ENCODE measurements around the gene PES1. TPM values are rescaled to one million over a fixed set of nuclear protein-coding genes. Genes with fewer than 3 reads are reported as not detected.

The PES1 gene
- total and polyA plus RNA-seq, 8 donors, result 22.8 to 94.5 (median 47.1) TPM

GRCh38 chr22:30586414-30586813 is 5.3 kb downstream of the PES1 start:
- no peak for DNase-seq
- Histone ChIP-seq H3K4me1 (peaks cover 12 to 18% (median 15%) of the 10 kb centered on the region in 4 donors), H3K27me3 (no peaks in the 10 kb centered on the region), H3K9me3 (no peaks in the 10 kb centered on the region), H3K27ac (no peak overlapping the region), H3K4me3 (no peak overlapping the region), H3K36me3 (peaks cover 77 to 84% (median 83%) of the 10 kb centered on the region in 4 donors)
- TF ChIP-seq POLR2AphosphoS5 (IDR thresholded peaks at IDR 0.05) (no peak), EP300 (IDR thresholded peaks at IDR 0.05) (no peak), POLR2A (IDR thresholded peaks at IDR 0.05) (no peak)
- TF ChIP-seq, protein P1, sequence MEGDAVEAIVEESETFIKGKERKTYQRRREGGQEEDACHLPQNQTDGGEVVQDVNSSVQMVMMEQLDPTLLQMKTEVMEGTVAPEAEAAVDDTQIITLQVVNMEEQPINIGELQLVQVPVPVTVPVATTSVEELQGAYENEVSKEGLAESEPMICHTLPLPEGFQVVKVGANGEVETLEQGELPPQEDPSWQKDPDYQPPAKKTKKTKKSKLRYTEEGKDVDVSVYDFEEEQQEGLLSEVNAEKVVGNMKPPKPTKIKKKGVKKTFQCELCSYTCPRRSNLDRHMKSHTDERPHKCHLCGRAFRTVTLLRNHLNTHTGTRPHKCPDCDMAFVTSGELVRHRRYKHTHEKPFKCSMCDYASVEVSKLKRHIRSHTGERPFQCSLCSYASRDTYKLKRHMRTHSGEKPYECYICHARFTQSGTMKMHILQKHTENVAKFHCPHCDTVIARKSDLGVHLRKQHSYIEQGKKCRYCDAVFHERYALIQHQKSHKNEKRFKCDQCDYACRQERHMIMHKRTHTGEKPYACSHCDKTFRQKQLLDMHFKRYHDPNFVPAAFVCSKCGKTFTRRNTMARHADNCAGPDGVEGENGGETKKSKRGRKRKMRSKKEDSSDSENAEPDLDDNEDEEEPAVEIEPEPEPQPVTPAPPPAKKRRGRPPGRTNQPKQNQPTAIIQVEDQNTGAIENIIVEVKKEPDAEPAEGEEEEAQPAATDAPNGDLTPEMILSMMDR (IDR thresholded peaks at IDR 0.05), result no peak
- intact Hi-C loops (cut with DNase I; ENCODE audit: low total_unique reads), result no loop called here
- 93 to 95% (median 94%) methylated on average over 7 to 8 of the region's 8 CpGs for WGBS, 5 donors

GRCh38 chr22:30584441-30584840 is 7.3 kb downstream of the PES1 start:
- 93 to 99% (median 93%) methylated on average over 12 to 15 of the region's 15 CpGs for WGBS, 5 donors
- H3K27me3 ChIP-seq, result no peaks in the 10 kb centered on the region
- TF ChIP-seq, protein P1 (IDR thresholded peaks at IDR 0.05), result no peak
- intact Hi-C loops (cut with DNase I; ENCODE audit: low total_unique reads), result no loop called here
- no peak overlapping the region for H3K27ac ChIP-seq
- peaks cover 97 to 100% (median 100%) of the 10 kb centered on the region in 4 donors for H3K36me3 ChIP-seq
- no peak for DNase-seq
- H3K9me3 ChIP-seq, result no peaks in the 10 kb centered on the region
- no peak overlapping the region for H3K4me3 ChIP-seq
- H3K4me1 ChIP-seq, result no peaks in the 10 kb centered on the region

- TF ChIP-seq, protein P1 (IDR thresholded peaks at IDR 0.05), result no peak
- TF ChIP-seq POLR2AphosphoS5 (IDR thresholded peaks at IDR 0.05) (no peak), POLR2A (IDR thresholded peaks at IDR 0.05) (no peak), EP300 (IDR thresholded peaks at IDR 0.05) (no peak)
- Histone ChIP-seq H3K27ac (no peak overlapping the region), H3K9me3 (no peaks in the 10 kb centered on the region), H3K4me1 (no peaks in the 10 kb centered on the region), H3K4me3 (no peak overlapping the region), H3K36me3 (peaks cover 100% of the 10 kb centered on the region in 4 donors), H3K27me3 (no peaks in the 10 kb centered on the region)
- intact Hi-C loops (cut with DNase I; ENCODE audit: low total_unique reads), result no loop called here
- WGBS, 5 donors, result 74 to 85% (median 78%) methylated on average over 10 to 13 of the region's 13 CpGs
- no peak for DNase-seq
Measured at GRCh38 chr22:30582788-30583545, 8.7 kb downstream of the PES1 start.

DNA sequence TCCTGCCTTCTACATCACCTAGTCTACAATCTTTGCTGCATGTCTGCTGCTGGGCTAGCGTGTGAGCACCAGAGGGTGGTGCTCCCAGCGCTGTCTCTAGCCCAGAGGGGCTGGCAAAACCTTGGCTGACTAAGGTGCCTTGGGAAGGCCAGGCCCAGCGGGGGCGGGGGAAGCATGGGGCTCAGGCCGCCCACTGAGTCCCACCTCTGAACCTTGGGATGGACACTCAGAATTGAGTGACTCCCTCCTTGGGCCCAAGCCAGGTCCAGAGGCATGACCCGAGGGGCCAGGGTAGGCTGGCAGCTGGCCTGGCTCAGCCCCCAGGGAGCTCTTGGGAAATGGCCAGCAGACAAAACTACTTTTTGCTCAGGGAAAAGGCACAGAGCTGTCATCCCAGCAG is 9.7 kb downstream of the PES1 start:
- WGBS, 5 donors, result 47 to 91% (median 84%) methylated on average over 2 to 6 of the region's 6 CpGs
- Histone ChIP-seq H3K27ac (no peak overlapping the region), H3K4me3 (no peak overlapping the region), H3K27me3 (no peaks in the 10 kb centered on the region), H3K4me1 (peaks cover 0 to 4% (median under 1%) of the 10 kb centered on the region in 4 donors), H3K9me3 (no peaks in the 10 kb centered on the region), H3K36me3 (peaks cover 100% of the 10 kb centered on the region in 4 donors)
- intact Hi-C loops (cut with DNase I; ENCODE audit: low total_unique reads), result no loop called here
- no peak for DNase-seq
- no peak for TF ChIP-seq POLR2A (IDR thresholded peaks at IDR 0.05)
- TF ChIP-seq EP300 (IDR thresholded peaks at IDR 0.05), result no peak
- no peak for TF ChIP-seq POLR2AphosphoS5 (IDR thresholded peaks at IDR 0.05)
- TF ChIP-seq, protein P1 (IDR thresholded peaks at IDR 0.05), result no peak
